Fibroblast of peridontal ligament (primary cell): ENCODE results near the gene MORN4.
"Not testable (repeated sequence)": the region's sequence is repeated elsewhere in the genome, so short reads cannot be mapped to it uniquely, and the experiment has no call there.

Experiments
- DNase-seq: peaks from one replicate; pipeline ENCODE4 v3.0.0-alpha.2; 2010; ENCODE audit errors: extremely low read depth

Gene MORN4

GRCh38 chr10:97640868-97641811 is 7.8 kb upstream of the MORN4 start:
- DNase-seq: peak; percentile 78

- DNase-seq: peak; percentile 99
These were observed 7.0 kb upstream of the MORN4 start, which contains the start of gene PI4K2A for GRCh38 chr10:97640174-97640867. Gene PI4K2A, plus strand, starts transcription at chr10:97640671. Its CDS starts 72 bp downstream, at chr10:97640743.

GRCh38 chr10:97639090-97639489 is 5.8 kb upstream of the MORN4 start:
- DNase-seq: not testable (repeated sequence)

GRCh38 chr10:97635577-97635976 is 2.3 kb upstream of the MORN4 start:
- DNase-seq: no peak

- DNase-seq: no peak
These were observed 621 bp upstream of the MORN4 start for GRCh38 chr10:97633921-97634320.

- no peak for DNase-seq
These were observed 2.2 kb downstream of the MORN4 start for GRCh38 chr10:97631098-97631497.

- no peak for DNase-seq
These were observed 4.0 kb downstream of the MORN4 start for GRCh38 chr10:97629289-97629688.

- no peak for DNase-seq
These were observed 5.1 kb downstream of the MORN4 start for GRCh38 chr10:97628228-97628627.

- no peak for DNase-seq
These were observed 5.6 kb downstream of the MORN4 start for GRCh38 chr10:97627731-97628130.

- no peak for DNase-seq
These were observed 10.0 kb downstream of the MORN4 start for GRCh38 chr10:97623277-97623676.

- DNase-seq: no peak
These were observed 14.6 kb downstream of the MORN4 start for GRCh38 chr10:97618733-97619132.

- no peak for DNase-seq
These were observed 15.0 kb downstream of the MORN4 start for GRCh38 chr10:97618285-97618684.

- peak; percentile 64 for DNase-seq
These were observed 20.9 kb downstream of the MORN4 start for GRCh38 chr10:97612386-97612785.

GRCh38 chr10:97611473-97611872 is 21.8 kb downstream of the MORN4 start:
- DNase-seq: no peak

- DNase-seq: no peak
These were observed 24.2 kb downstream of the MORN4 start for GRCh38 chr10:97608991-97609561.

- no peak for DNase-seq
These were observed 26.1 kb downstream of the MORN4 start for GRCh38 chr10:97607095-97607636.

- DNase-seq: no peak
These were observed 31.8 kb downstream of the MORN4 start for GRCh38 chr10:97601268-97602215.

- no peak for DNase-seq
These were observed 32.7 kb downstream of the MORN4 start for GRCh38 chr10:97600616-97601015.

GRCh38 chr10:97599272-97599619 is 34.1 kb downstream of the MORN4 start:
- DNase-seq: no peak

GRCh38 chr10:97598407-97599271 is 34.7 kb downstream of the MORN4 start:
- no peak for DNase-seq
